GM23248 (cell line): ENCODE data around the gene CCN2.

Source experiments
- EZH2 ChIP-seq: fragments of 200-600 bp; sonication (generic); IDR thresholded peaks from 2 replicates; pipeline ENCODE4 v1.6.1; 2018; ENCODE audit warnings: antibody characterized with exemption, mild to moderate bottlenecking; ENCODE audit not compliant: insufficient read depth, poor library complexity, severe bottlenecking
- EZH2phosphoT487 ChIP-seq: fragments of 200-600 bp; sonication (generic); IDR thresholded peaks from 2 replicates; pipeline ENCODE4 v1.6.1; 2018; ENCODE audit warnings: antibody characterized with exemption, moderate library complexity, mild to moderate bottlenecking, low read depth; ENCODE audit not compliant: insufficient read depth

DNA sequence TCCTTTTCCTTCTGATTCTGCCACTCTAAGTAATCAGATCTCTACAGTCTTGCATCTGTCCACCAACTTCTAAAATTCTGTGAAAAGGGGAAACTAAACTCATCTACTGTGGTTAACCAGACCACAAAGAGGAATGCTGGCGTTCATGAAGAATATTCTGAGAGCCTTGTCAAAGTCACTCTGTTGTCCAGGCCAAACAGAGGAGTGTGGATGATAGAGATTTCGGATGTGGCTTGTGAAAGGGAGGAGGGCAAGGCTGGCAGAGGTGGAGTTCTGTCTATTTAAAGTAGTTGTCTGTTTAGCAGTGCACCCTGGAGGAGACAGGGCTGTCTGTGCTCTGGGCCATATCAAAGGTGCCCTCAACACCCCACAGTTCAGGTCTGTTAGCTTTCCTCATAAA is 33.9 kb downstream of the CCN2 start:
- TF ChIP-seq EZH2phosphoT487 = no peak
- no peak for TF ChIP-seq EZH2
